Left kidney (tissue), 2 donors: ENCODE data around the gene CSTF1. TPM values are rescaled to one million over a fixed set of nuclear protein-coding genes. Genes with fewer than 3 reads are reported as not detected.
"Not testable (repeated sequence)": the region's sequence is repeated elsewhere in the genome, so short reads cannot be mapped to it uniquely, and the experiment has no call there.

Source experiments
- DNase-seq: peaks from one replicate; pipeline ENCODE4 v3.0.0-alpha.2; 2013
- polyA plus RNA-seq: library from polyadenylated mRNA; unstranded; fragments of 120-200 nt; gene quantifications from one replicate; pipeline ENCODE4 v1.2.1, GENCODE V29; 2013; ENCODE audit not compliant: insufficient read length

The CSTF1 gene
- polyA plus RNA-seq, 1 donor = 45.4 TPM

GRCh38 chr20:56406910-56407309 lies 14.5 kb downstream of the CSTF1 start:
- no peak for DNase-seq

- no peak for DNase-seq
These were observed 17.1 kb downstream of the CSTF1 start for GRCh38 chr20:56409521-56409920.

GRCh38 chr20:56409956-56410355 lies 17.5 kb downstream of the CSTF1 start:
- peak; percentile 45 for DNase-seq

GRCh38 chr20:56411287-56411686 lies 18.8 kb downstream of the CSTF1 start:
- not testable (repeated sequence) for DNase-seq

DNA sequence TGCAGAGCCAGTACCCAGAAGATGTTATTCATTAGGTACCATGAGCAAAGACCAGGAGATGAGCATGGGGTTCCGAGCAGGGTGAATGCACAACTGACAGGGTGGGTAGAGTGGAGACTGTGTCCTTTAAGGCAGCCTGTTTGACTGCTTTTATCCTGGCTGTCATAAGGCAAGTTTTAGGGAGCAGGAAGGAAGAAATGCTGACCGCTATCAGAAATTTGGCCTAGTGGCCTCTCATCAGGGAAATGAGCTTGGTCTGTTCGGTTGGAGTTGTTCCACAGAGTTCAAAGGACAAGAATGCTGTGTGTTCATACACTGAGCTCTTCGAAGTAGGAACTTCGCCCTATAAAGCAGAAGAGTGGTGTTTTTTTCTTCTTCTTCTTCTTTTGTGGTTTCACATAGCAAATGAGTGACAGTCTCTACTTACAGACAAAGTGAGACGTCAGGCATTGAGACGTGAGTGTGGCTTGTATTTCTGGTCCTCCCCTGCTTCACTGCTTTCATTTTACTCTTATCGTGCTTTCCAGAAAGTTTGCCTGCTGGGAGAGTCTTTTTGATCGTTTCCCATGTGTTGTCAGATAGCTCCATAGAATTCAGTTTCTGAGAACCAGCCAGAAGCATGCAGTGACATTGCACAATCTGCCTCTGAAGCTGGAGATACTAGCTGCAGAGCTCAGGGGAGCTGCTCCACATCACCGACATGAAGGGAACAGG lies 19.5 kb downstream of the CSTF1 start, which contains the start of gene CASS4:
Gene CASS4 (plus strand): TSS at position 502 of the 714 bp plus-strand sequence. CDS start 199 bp downstream, at position 701.
- peak; percentile 42 for DNase-seq

- no peak for DNase-seq
These were observed 20.0 kb downstream of the CSTF1 start for GRCh38 chr20:56412473-56412790.

GRCh38 chr20:56412949-56413348 lies 20.5 kb downstream of the CSTF1 start:
- DNase-seq = no peak

DNA sequence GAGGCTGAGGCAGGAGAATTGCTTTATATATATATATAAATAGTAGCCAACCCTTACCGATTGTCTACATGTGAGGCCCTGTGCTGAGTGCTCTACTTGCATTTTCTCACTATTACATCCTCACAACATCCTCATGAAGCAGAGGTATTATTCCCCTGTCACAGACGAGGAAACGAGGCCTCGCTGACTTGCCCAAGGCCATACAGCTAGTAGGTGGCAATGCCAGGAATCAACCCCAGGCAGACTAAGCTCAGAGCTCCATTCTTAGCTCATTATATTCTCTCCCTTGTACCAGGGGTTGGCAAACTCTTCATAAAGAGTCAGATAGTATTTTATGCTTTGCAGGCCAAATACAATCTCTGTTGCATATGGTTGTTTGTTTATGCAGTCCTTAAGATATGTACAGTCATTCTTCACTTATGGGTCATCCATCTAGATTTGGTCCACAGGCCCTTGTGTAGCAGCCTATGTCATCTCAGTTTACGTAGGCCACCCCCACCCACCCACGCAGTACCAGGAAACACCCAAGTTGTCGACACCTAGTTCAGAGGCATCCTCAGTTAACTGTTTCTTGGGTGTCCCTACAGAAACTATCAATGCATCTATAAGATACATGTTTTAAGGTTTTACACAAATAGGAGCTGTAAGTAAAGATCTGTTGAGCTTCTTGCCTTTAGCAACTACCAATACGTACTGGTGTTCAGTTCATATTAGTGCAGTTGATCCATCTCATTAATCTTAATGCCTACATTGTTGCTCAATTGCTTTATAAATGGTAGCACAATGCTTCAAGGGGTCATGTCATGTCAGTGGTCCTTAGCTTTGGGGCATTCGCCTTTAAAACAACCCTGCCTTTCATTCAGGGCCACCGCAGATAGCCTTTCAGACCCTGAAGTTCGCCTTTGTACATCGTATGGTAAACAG lies 22.7 kb downstream of the CSTF1 start:
- DNase-seq = no peak

DNA sequence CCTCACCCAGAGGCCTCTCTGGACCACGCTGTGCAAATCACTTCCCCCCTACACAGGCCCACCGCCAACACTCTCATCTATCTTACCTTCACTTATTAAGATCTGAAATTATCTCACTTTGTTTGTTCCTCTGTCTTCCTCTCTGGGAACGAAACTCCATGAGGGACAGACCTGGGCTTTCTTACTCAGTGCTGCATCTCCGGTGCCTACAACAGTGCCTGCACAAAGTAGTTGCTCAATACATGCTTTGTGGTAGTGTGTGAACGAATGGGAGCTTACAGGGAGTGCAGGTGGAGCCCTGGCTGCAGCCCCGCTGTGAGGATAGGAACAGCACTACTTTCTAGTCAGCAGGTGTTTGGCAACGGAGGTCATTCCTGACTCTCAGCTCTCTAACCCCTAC lies 25.0 kb downstream of the CSTF1 start:
- DNase-seq = no peak

DNA sequence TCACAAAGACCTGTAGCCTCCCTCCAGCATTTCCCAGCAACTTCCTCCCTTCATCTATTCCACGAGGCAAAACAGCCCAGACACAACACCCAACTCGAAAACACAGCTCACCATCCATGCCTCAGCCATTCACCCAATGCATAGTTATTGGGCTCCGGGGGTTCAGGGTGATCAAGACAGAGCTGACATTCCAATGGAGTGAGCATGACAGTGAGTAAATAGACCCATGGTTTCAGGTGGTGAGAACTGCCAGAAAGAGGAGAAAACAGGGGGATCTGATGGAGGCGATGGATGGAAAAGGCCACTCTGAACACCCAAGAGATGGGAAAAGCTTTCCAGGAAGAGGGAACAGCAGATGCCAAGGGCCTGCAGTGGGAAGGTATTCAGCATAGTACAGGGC lies 25.5 kb downstream of the CSTF1 start:
- DNase-seq = no peak

DNA sequence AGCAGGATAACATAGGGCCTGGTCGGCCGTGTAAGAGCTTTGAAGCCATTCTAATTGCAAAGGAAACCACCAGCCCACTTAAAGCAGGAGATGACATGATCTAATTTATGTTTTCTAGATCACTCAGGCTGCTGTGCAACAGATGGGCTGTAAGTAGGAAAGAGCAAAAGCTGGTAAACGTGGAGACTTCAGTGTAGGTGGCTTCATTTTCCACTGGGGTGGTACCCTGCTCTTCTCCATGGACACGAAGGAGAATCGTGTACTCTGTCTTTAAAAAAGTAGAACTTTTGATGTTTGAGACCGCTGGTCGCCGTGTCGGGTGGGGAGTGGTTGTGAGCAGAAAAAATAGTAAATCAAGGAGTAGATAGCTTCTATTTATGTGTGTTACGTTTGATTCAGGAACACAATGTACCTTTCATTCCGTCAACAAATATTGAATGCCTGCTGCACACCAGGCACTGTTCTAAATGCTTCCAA lies 26.0 kb downstream of the CSTF1 start:
- DNase-seq = no peak

GRCh38 chr20:56420028-56420427 lies 27.6 kb downstream of the CSTF1 start:
- no peak for DNase-seq

- no peak for DNase-seq
These were observed 28.7 kb downstream of the CSTF1 start for GRCh38 chr20:56420940-56421688.

GRCh38 chr20:56422076-56422823 lies 29.8 kb downstream of the CSTF1 start:
- DNase-seq = no peak

DNA sequence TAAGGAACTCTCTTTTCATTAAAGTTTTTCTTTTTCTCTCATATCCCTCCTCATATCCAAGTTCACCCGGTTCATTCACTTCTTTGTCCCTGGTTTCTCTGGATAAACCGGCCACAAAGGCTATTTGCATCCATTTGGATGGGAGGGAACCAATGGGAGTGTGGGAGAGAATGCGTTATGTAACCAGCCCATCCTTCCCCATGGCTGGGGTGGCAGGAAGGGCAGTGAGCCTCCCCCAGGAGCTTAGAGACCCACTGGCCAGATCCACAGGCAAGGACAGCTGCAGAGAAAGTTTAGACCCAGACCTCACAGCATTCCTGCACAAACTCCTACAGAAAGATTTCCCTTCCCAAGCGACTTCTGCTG lies 30.4 kb downstream of the CSTF1 start:
- DNase-seq = no peak

GRCh38 chr20:56423211-56423610 lies 30.8 kb downstream of the CSTF1 start:
- DNase-seq = no peak

GRCh38 chr20:56423886-56424285 lies 31.4 kb downstream of the CSTF1 start:
- DNase-seq = no peak

DNA sequence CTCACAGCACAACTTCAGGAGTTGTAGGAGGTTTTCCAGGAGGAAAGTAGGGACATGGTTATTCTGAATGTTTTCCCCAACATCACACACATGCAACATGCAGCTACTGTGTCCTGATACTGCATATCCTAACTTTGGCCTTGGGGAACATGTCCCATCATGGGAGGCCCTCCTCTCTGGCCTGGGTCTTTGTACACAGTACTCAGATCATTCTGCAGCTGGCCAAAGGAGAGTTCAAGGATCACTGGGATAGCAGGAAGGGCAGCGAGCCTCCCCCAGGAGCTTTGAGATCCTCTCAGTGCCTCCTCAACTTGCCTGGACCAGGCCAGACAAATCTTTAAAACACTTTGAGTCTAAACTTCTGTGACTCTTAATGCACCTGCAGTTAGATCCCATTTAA lies 32.5 kb downstream of the CSTF1 start:
- DNase-seq = no peak

DNA sequence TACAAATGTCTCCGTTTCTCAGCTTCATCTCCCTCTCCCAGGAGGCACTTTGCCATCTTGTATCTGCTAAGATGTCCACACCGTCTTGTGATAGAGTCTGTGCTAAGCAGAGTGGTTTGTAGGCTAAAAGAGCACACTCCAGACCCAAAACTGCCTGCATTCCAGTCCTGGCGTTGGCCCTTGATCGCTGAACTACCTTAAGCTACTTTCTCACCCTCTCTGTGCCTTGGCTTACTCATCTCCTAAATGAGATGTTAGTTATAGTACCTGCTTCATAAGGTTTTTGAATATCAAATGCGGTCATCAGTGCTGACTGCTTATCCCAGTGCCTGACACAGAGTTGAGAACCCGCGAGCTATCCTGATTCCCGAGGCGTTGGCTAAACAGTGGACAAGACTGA lies 33.6 kb downstream of the CSTF1 start:
- no peak for DNase-seq

- DNase-seq = no peak
These were observed 34.5 kb downstream of the CSTF1 start for GRCh38 chr20:56426926-56427325.

GRCh38 chr20:56427797-56428196 lies 35.4 kb downstream of the CSTF1 start:
- DNase-seq = no peak

GRCh38 chr20:56428410-56428809 lies 36.0 kb downstream of the CSTF1 start:
- DNase-seq = no peak
